ENCODE results near the gene KLHL11. TPM values are rescaled to one million over a fixed set of nuclear protein-coding genes. Genes with fewer than 3 reads are reported as not detected.
A peak's percentile ranks its signal among the peaks of the same experiment; 100 is the strongest.
"Not testable (repeated sequence)": the region's sequence is repeated elsewhere in the genome, so short reads cannot be mapped to it uniquely, and the experiment has no call there.

Gene KLHL11
- total RNA-seq, 2 experiments from 2014 or later, result 13.6 to 14.8 TPM

GRCh38 chr17:41844971-41845370, 20.3 kb downstream of the KLHL11 start:
- Mint-ChIP-seq H3K9me3 (no peaks in the 10 kb centered on the region), H3K27ac (no peak overlapping the region), H3K27me3 (no peaks in the 10 kb centered on the region), H3K4me1 (no peaks in the 10 kb centered on the region), H3K36me3 (no peaks in the 10 kb centered on the region), H3K4me3 (no peak overlapping the region)
- POLR2A ChIA-PET, result no interaction called here
- DNase-seq, result no peak
- no peak for ATAC-seq (ENCODE audit: low read depth)

- DNase-seq; H3K4me3 Mint-ChIP-seq; H3K36me3 Mint-ChIP-seq; H3K9me3 Mint-ChIP-seq; ATAC-seq (ENCODE audit: low read depth); POLR2A ChIA-PET; H3K27ac Mint-ChIP-seq; H3K4me1 Mint-ChIP-seq: not testable (repeated sequence)
- H3K27me3 Mint-ChIP-seq, result peaks cover 13% of the 10 kb centered on the region
Measured at GRCh38 chr17:41840781-41841180, 24.4 kb downstream of the KLHL11 start.

- DNase-seq; H3K4me3 Mint-ChIP-seq; POLR2A ChIA-PET; H3K9me3 Mint-ChIP-seq; H3K36me3 Mint-ChIP-seq; ATAC-seq (ENCODE audit: low read depth); H3K27ac Mint-ChIP-seq: not testable (repeated sequence)
- Mint-ChIP-seq H3K4me1 (peaks cover 13% of the 10 kb centered on the region), H3K27me3 (peaks cover 13% of the 10 kb centered on the region)
Measured at GRCh38 chr17:41839448-41839847, 25.8 kb downstream of the KLHL11 start.

- Mint-ChIP-seq H3K9me3 (no peaks in the 10 kb centered on the region), H3K4me3 (peak within 1 kb of the TSS; percentile 81), H3K36me3 (peaks cover under 1% of the 10 kb centered on the region), H3K4me1 (peaks cover 16% of the 10 kb centered on the region), H3K27ac (no peak within 1 kb of the TSS), H3K27me3 (peaks cover 13% of the 10 kb centered on the region)
- ATAC-seq (ENCODE audit: low read depth) (no peak), DNase-seq (no peak)
- POLR2A ChIA-PET, result no interaction called here
Measured at GRCh38 chr17:41837761-41838538, 27.3 kb downstream of the KLHL11 start, which contains the start of gene KLHL10. Gene KLHL10 (plus strand): TSS chr17:41837825. CDS start chr17:41837933, 108 bp downstream.

GRCh38 chr17:41836550-41837196, 28.6 kb downstream of the KLHL11 start:
- POLR2A ChIA-PET, result no interaction called here
- DNase-seq (no peak), ATAC-seq (ENCODE audit: low read depth) (no peak)
- peaks cover 13% of the 10 kb centered on the region for H3K27me3 Mint-ChIP-seq
- peaks cover 5% of the 10 kb centered on the region for H3K36me3 Mint-ChIP-seq
- H3K9me3 Mint-ChIP-seq, result no peaks in the 10 kb centered on the region
- H3K4me1 Mint-ChIP-seq, result peaks cover 16% of the 10 kb centered on the region
- peak overlapping the region; percentile 81 for H3K4me3 Mint-ChIP-seq
- peak overlapping the region; percentile 51 for H3K27ac Mint-ChIP-seq

GRCh38 chr17:41835800-41836549, 29.2 kb downstream of the KLHL11 start, which contains the start of gene NT5C3B:
Gene NT5C3B (minus strand): TSS chr17:41836232. CDS start chr17:41836193, 39 bp downstream.
- ATAC-seq (ENCODE audit: low read depth), result peak; percentile 78
- peaks cover 16% of the 10 kb centered on the region for H3K4me1 Mint-ChIP-seq
- POLR2A ChIA-PET, result no interaction called here
- peaks cover 13% of the 10 kb centered on the region for H3K27me3 Mint-ChIP-seq
- H3K36me3 Mint-ChIP-seq, result peaks cover 9% of the 10 kb centered on the region
- H3K4me3 Mint-ChIP-seq, result peak within 1 kb of the TSS; percentile 85
- H3K9me3 Mint-ChIP-seq, result no peaks in the 10 kb centered on the region
- peak within 1 kb of the TSS; percentile 55 for H3K27ac Mint-ChIP-seq
- DNase-seq, result peak; percentile 76

GRCh38 chr17:41835214-41835799, 29.9 kb downstream of the KLHL11 start:
- peaks cover 13% of the 10 kb centered on the region for H3K27me3 Mint-ChIP-seq
- peak overlapping the region; percentile 85 for H3K4me3 Mint-ChIP-seq
- peak overlapping the region; percentile 55 for H3K27ac Mint-ChIP-seq
- H3K4me1 Mint-ChIP-seq, result peaks cover 16% of the 10 kb centered on the region
- POLR2A ChIA-PET, result no interaction called here
- peaks cover 11% of the 10 kb centered on the region for H3K36me3 Mint-ChIP-seq
- DNase-seq, result no peak
- peak; percentile 12 for ATAC-seq (ENCODE audit: low read depth)
- H3K9me3 Mint-ChIP-seq, result no peaks in the 10 kb centered on the region

GRCh38 chr17:41829961-41830360, 35.3 kb downstream of the KLHL11 start:
- peaks cover 13% of the 10 kb centered on the region for H3K36me3 Mint-ChIP-seq
- ATAC-seq (ENCODE audit: low read depth); H3K4me1 Mint-ChIP-seq; H3K4me3 Mint-ChIP-seq; DNase-seq; H3K27ac Mint-ChIP-seq; H3K9me3 Mint-ChIP-seq; H3K27me3 Mint-ChIP-seq; POLR2A ChIA-PET: not testable (repeated sequence)

GRCh38 chr17:41825175-41825845, 39.9 kb downstream of the KLHL11 start:
- Mint-ChIP-seq H3K27ac (no peak overlapping the region), H3K9me3 (no peaks in the 10 kb centered on the region), H3K4me3 (no peak overlapping the region), H3K27me3 (no peaks in the 10 kb centered on the region), H3K36me3 (peaks cover 2% of the 10 kb centered on the region), H3K4me1 (no peaks in the 10 kb centered on the region)
- POLR2A ChIA-PET, result no interaction called here
- DNase-seq (no peak), ATAC-seq (ENCODE audit: low read depth) (no peak)

GRCh38 chr17:41824086-41824485, 41.1 kb downstream of the KLHL11 start:
- POLR2A ChIA-PET, result no interaction called here
- Mint-ChIP-seq H3K27ac (no peak overlapping the region), H3K4me1 (no peaks in the 10 kb centered on the region), H3K27me3 (no peaks in the 10 kb centered on the region), H3K4me3 (no peak overlapping the region), H3K9me3 (no peaks in the 10 kb centered on the region), H3K36me3 (peaks cover 2% of the 10 kb centered on the region)
- DNase-seq (no peak), ATAC-seq (ENCODE audit: low read depth) (no peak)

- ATAC-seq (ENCODE audit: low read depth) (no peak), DNase-seq (no peak)
- Mint-ChIP-seq H3K27ac (no peak overlapping the region), H3K9me3 (no peaks in the 10 kb centered on the region), H3K36me3 (peaks cover 2% of the 10 kb centered on the region), H3K27me3 (no peaks in the 10 kb centered on the region), H3K4me1 (no peaks in the 10 kb centered on the region), H3K4me3 (no peak overlapping the region)
- POLR2A ChIA-PET, result no interaction called here
Measured at GRCh38 chr17:41823580-41823979, 41.6 kb downstream of the KLHL11 start.

GRCh38 chr17:41823141-41823524, 42.1 kb downstream of the KLHL11 start:
- H3K4me1 Mint-ChIP-seq, result no peaks in the 10 kb centered on the region
- no peak for DNase-seq
- H3K9me3 Mint-ChIP-seq, result no peaks in the 10 kb centered on the region
- POLR2A ChIA-PET, result interaction anchor here (0.6 kb wide), 1 partner anchor 41 kb away, joined by 3 read pairs; no protein-coding TSS in a partner anchor
- H3K27me3 Mint-ChIP-seq, result no peaks in the 10 kb centered on the region
- peaks cover 2% of the 10 kb centered on the region for H3K36me3 Mint-ChIP-seq
- ATAC-seq (ENCODE audit: low read depth), result no peak
- H3K4me3 Mint-ChIP-seq, result no peak overlapping the region
- H3K27ac Mint-ChIP-seq, result no peak overlapping the region
